Placental epithelial cell (primary cell): ENCODE results near the gene MKS1. TPM values are rescaled to one million over a fixed set of nuclear protein-coding genes. Genes with fewer than 3 reads are reported as not detected.

Source experiments
- total RNA-seq: library from RNA; depleted of rRNA; stranded (reverse); fragments of >200 nt; gene quantifications from 2 replicates; pipeline ENCODE4 v1.2.3, GENCODE V29; 2012

The MKS1 gene
- 13.4 and 18.8 TPM in 2 replicates for total RNA-seq

GRCh38 chr17:58219007-58219788 is at the start of gene MKS1:
MKS1 (minus strand) TSS chr17:58219255; CDS start chr17:58219230, 25 bp downstream.

GRCh38 chr17:58238147-58238634 is 19.1 kb upstream of the MKS1 start, which contains the start of gene LPO:
LPO (plus strand) TSS chr17:58238584; CDS start chr17:58242980, 4,396 bp downstream.

GRCh38 chr17:58192612-58193011 is 26.4 kb downstream of the MKS1 start, which contains the start of gene EPX:
EPX (plus strand) TSS chr17:58192726; CDS start chr17:58192847, 121 bp downstream.

GRCh38 chr17:58166682-58167081 is 52.4 kb downstream of the MKS1 start, which contains the start of gene OR4D2:
OR4D2 (plus strand) TSS chr17:58166982; CDS start chr17:58169656, 2,674 bp downstream.

Other genes with a start within 250 kb of the MKS1 start
- gene VEZF1, start 231.0 kb downstream of the MKS1 start, total RNA-seq = 63.2 and 75.8 TPM in 2 replicates
- 174 and 277 TPM in 2 replicates for gene SRSF1, start 212.0 kb downstream of the MKS1 start, total RNA-seq
- 12.4 and 15.3 TPM in 2 replicates for gene DYNLL2, start 135.8 kb downstream of the MKS1 start, total RNA-seq
- not detected in 2 replicates for gene OR4D1, start 70.9 kb downstream of the MKS1 start, total RNA-seq
- not detected in 2 replicates for gene OR4D2, start 52.3 kb downstream of the MKS1 start, total RNA-seq
- gene EPX, start 26.5 kb downstream of the MKS1 start, total RNA-seq = not detected in 2 replicates
- gene LPO, start 19.3 kb upstream of the MKS1 start, total RNA-seq = not detected in 2 replicates
- gene MPO, start 61.7 kb upstream of the MKS1 start, total RNA-seq = under 0.01 TPM in 1 of 2 replicates, not detected in the other
- 0.43 and 15.3 TPM in 2 replicates for gene TSPOAP1, start 109.5 kb upstream of the MKS1 start, total RNA-seq
- gene SUPT4H1, start 132.9 kb upstream of the MKS1 start, total RNA-seq = 40.0 and 51.4 TPM in 2 replicates
- 0.22 and 2.0 TPM in 2 replicates for gene RNF43, start 198.3 kb upstream of the MKS1 start, total RNA-seq